Esophagus muscularis mucosa (tissue), 4 donors: Measurements from ENCODE around the gene FZR1. TPM values are rescaled to one million over a fixed set of nuclear protein-coding genes. Genes with fewer than 3 reads are reported as not detected.

ENCODE experiments used
- DNase-seq: peaks from one replicate; pipeline ENCODE4 v3.0.0-alpha.2; 2017; ENCODE audit errors: extremely low spot score
- H3K27ac ChIP-seq, 4 donors: fragments of 200-600 bp; sonication (generic); replicated peaks in 1 of 4; 1 replicate in 3 of 4; 2 replicates in 1 of 4; pipeline ENCODE4 v1.5.1; 2016 to 2019; ENCODE audit warnings: mild to moderate bottlenecking in 1 of 4
- H3K27me3 ChIP-seq, 4 donors: fragments of 200-600 bp; sonication (generic); one replicate each; pipeline versions ENCODE4 v1.5.1 to v1.6.0; 2016 to 2019
- H3K36me3 ChIP-seq, 4 donors: fragments of 200-600 bp; sonication (generic); one replicate each; pipeline ENCODE4 v1.5.1; 2016 to 2019
- H3K4me1 ChIP-seq, 4 donors: fragments of 200-600 bp; sonication (generic); one replicate each; pipeline ENCODE4 v1.5.1; 2016 to 2019
- H3K4me3 ChIP-seq, 4 donors: fragments of 200-600 bp; sonication (generic); 1 replicate in 2 of 4; 2 replicates in 2 of 4; pipeline ENCODE4 v1.5.1; 2016 to 2019; ENCODE audit warnings: mild to moderate bottlenecking in 4 of 4, moderate library complexity in 1 of 4
- H3K9me3 ChIP-seq, 4 donors: fragments of 200-600 bp; sonication (generic); 1 replicate in 3 of 4; 2 replicates in 1 of 4; pipeline ENCODE4 v1.5.1; 2016 to 2019
- EP300 ChIP-seq: sonication (generic); formaldehyde crosslinking; IDR thresholded peaks from one replicate; pipeline ENCODE4 v1.6.1; 2017; ENCODE audit warnings: antibody characterized with exemption
- POLR2A ChIP-seq: fragments of 450-650 bp; IDR thresholded peaks from one replicate; pipeline ENCODE4 v1.6.1; 2017; ENCODE audit warnings: antibody characterized with exemption, moderate library complexity, mild to moderate bottlenecking, low read depth
- POLR2AphosphoS5 ChIP-seq, 2 donors: sonication (generic); formaldehyde crosslinking; IDR thresholded peaks; one replicate each; pipeline ENCODE4 v1.6.1; 2017; ENCODE audit warnings: antibody characterized with exemption in 2 of 2
- WGBS: methylation state at CpG from one replicate; pipeline ENCODE4 v1.1.5; 2018; 5-methylcytosine and 5-hydroxymethylcytosine counted together
- intact Hi-C: fragments of 100-400 bp; cut with DNase I; formaldehyde crosslinking; loops from one replicate; pipeline ENCODE4 v1.15.1; 2023
- total RNA-seq, 4 donors: library from RNA; depleted of rRNA; stranded (reverse); fragments of >200 nt; gene quantifications; one replicate each; pipeline versions ENCODE4 v1.1.0 to v1.2.1, GENCODE V29; 2016
- TF ChIP-seq, protein P1 (sequence below), 3 experiments: fragments of 200-600 bp in 2 of 3; fragments of 450-650 bp in 1 of 3; sonication (generic) in 2 of 3; IDR thresholded peaks; one replicate each; pipeline ENCODE4 v1.5.1; 2017 to 2019; ENCODE audit warnings: antibody characterized with exemption in 3 of 3, mild to moderate bottlenecking in 2 of 3, moderate library complexity in 1 of 3

FZR1 gene
- total RNA-seq, 4 donors from 2014 or later, result 15.8 to 41.2 (median 31.4) TPM

DNA sequence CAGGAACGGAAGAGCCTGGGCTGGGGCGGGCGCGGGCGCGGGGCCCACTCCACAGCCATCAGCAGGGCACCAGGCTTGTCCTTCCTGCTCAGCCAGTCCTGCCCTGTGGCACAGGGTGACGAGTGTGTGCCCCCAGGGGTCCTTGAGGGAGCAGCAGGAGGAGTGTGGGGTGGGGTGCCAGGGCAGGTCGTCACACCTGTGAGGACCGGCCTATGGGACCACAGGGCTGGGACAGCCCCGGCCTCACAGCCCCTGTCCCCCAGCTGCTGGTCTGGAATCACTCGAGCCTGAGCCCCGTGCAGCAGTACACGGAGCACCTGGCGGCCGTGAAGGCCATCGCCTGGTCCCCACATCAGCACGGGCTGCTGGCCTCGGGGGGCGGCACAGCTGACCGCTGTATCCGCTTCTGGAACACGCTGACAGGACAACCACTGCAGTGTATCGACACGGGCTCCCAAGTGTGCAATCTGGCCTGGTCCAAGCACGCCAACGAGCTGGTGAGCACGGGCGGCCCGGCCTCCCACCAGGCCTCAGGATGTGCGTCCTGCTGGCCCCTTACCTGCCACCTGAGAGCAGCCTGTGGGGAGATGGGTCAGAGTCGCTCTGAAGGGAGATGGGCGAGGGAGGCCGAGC lies 26.2 kb downstream of the FZR1 start:
- H3K27ac ChIP-seq, result no peak overlapping the region
- peaks cover 0 to 18% (median 16%) of the 10 kb centered on the region in 4 donors for H3K4me1 ChIP-seq
- H3K27me3 ChIP-seq, result no peaks in the 10 kb centered on the region
- no peak for DNase-seq
- H3K9me3 ChIP-seq, result no peaks in the 10 kb centered on the region
- no peak for TF ChIP-seq EP300
- intact Hi-C loops, result no loop called here
- 97% methylated on average over 26 of the region's 33 CpGs for WGBS
- peaks cover 50 to 81% (median 75%) of the 10 kb centered on the region in 4 donors for H3K36me3 ChIP-seq
- no peak overlapping the region for H3K4me3 ChIP-seq

DNA sequence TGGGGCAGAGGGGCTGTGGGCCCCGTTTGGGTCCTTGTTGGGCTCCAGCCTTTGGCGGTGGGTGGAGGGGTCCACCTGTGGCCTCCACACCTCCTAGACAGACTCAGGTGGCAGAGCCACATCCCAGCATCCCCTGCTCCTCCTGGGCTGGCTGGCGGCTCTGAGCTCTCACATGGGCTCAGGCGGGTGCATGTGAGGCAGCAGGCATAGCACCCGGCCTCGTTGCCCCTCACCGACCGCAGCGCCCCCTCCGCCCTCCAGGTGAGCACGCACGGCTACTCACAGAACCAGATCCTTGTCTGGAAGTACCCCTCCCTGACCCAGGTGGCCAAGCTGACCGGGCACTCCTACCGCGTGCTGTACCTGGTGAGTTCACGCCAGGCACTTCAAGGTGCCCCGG lies 26.9 kb downstream of the FZR1 start:
- Histone ChIP-seq H3K4me1 (peaks cover 0 to 21% (median 18%) of the 10 kb centered on the region in 4 donors), H3K36me3 (peaks cover 43 to 80% (median 68%) of the 10 kb centered on the region in 4 donors), H3K9me3 (no peaks in the 10 kb centered on the region), H3K27ac (no peak overlapping the region), H3K4me3 (no peak overlapping the region), H3K27me3 (no peaks in the 10 kb centered on the region)
- intact Hi-C loops, result no loop called here
- DNase-seq, result no peak
- WGBS, result 92% methylated on average over 5 of the region's 17 CpGs
- TF ChIP-seq POLR2AphosphoS5 (IDR thresholded peaks at IDR 0.05) (no peak), POLR2A (no peak), EP300 (no peak)
- TF ChIP-seq, protein P1, sequence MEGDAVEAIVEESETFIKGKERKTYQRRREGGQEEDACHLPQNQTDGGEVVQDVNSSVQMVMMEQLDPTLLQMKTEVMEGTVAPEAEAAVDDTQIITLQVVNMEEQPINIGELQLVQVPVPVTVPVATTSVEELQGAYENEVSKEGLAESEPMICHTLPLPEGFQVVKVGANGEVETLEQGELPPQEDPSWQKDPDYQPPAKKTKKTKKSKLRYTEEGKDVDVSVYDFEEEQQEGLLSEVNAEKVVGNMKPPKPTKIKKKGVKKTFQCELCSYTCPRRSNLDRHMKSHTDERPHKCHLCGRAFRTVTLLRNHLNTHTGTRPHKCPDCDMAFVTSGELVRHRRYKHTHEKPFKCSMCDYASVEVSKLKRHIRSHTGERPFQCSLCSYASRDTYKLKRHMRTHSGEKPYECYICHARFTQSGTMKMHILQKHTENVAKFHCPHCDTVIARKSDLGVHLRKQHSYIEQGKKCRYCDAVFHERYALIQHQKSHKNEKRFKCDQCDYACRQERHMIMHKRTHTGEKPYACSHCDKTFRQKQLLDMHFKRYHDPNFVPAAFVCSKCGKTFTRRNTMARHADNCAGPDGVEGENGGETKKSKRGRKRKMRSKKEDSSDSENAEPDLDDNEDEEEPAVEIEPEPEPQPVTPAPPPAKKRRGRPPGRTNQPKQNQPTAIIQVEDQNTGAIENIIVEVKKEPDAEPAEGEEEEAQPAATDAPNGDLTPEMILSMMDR (IDR thresholded peaks at IDR 0.05), result no peak

GRCh38 chr19:3533563-3534216 lies 27.6 kb downstream of the FZR1 start:
- H3K36me3 ChIP-seq, result peaks cover 41 to 77% (median 66%) of the 10 kb centered on the region in 4 donors
- no peak for DNase-seq
- H3K4me3 ChIP-seq, result no peak overlapping the region
- TF ChIP-seq POLR2AphosphoS5 (IDR thresholded peaks at IDR 0.05) (no peak), EP300 (no peak), POLR2A (no peak)
- TF ChIP-seq, protein P1 (IDR thresholded peaks at IDR 0.05), result no peak
- H3K27ac ChIP-seq, result no peak overlapping the region
- H3K9me3 ChIP-seq, result no peaks in the 10 kb centered on the region
- peaks cover 0 to 22% (median 19%) of the 10 kb centered on the region in 4 donors for H3K4me1 ChIP-seq
- H3K27me3 ChIP-seq, result no peaks in the 10 kb centered on the region
- intact Hi-C loops, result no loop called here
- WGBS, result 84% methylated on average over 10 of the region's 12 CpGs

- TF ChIP-seq, protein P1 (IDR thresholded peaks at IDR 0.05), result no peak
- TF ChIP-seq EP300, result no peak
- TF ChIP-seq POLR2A, result no peak
- TF ChIP-seq POLR2AphosphoS5 (IDR thresholded peaks at IDR 0.05), result no peak
- no peaks in the 10 kb centered on the region for H3K27me3 ChIP-seq
- H3K27ac ChIP-seq, result no peak overlapping the region
- DNase-seq, result no peak
- WGBS, result 83% methylated on average over 18 of the region's 38 CpGs
- H3K36me3 ChIP-seq, result peaks cover 41 to 82% (median 68%) of the 10 kb centered on the region in 4 donors
- intact Hi-C loops, result no loop called here
- no peak overlapping the region for H3K4me3 ChIP-seq
- H3K9me3 ChIP-seq, result no peaks in the 10 kb centered on the region
- H3K4me1 ChIP-seq, result peaks cover 0 to 29% (median 23%) of the 10 kb centered on the region in 4 donors
Measured at GRCh38 chr19:3534375-3535234, 28.5 kb downstream of the FZR1 start.

- Histone ChIP-seq H3K36me3 (peaks cover 41 to 81% (median 68%) of the 10 kb centered on the region in 4 donors), H3K4me1 (peaks cover 0 to 29% (median 23%) of the 10 kb centered on the region in 4 donors)
- WGBS, result no CpG with 5 or more reads among the region's 9 CpGs
Measured at GRCh38 chr19:3535235-3535535, 29.1 kb downstream of the FZR1 start.

More at GRCh38 chr19:3535235-3535535, 29.1 kb downstream of the FZR1 start:
- intact Hi-C loops, result no loop called here
- no peak for DNase-seq
- TF ChIP-seq POLR2AphosphoS5 (IDR thresholded peaks at IDR 0.05) (no peak), POLR2A (no peak), EP300 (no peak)
- TF ChIP-seq, protein P1 (IDR thresholded peaks at IDR 0.05), result no peak
- Histone ChIP-seq H3K4me3 (no peak overlapping the region), H3K9me3 (no peaks in the 10 kb centered on the region), H3K27ac (no peak overlapping the region), H3K27me3 (no peaks in the 10 kb centered on the region)
